Uterus (tissue), 4 donors: ENCODE data around the gene FOXS1. TPM values are rescaled to one million over a fixed set of nuclear protein-coding genes. Genes with fewer than 3 reads are reported as not detected.

Experiments
- DNase-seq, 2 donors: peaks; one replicate each; pipeline ENCODE4 v3.0.0-alpha.2; 2019 to 2020
- H3K27ac ChIP-seq, 2 donors: fragments of 200-600 bp; sonication (generic); 1 replicate in 1 of 2; 2 replicates in 1 of 2; pipeline ENCODE4 v1.5.1; 2016 to 2018
- H3K27me3 ChIP-seq, 2 donors: fragments of 200-600 bp; sonication (generic); one replicate each; pipeline ENCODE4 v1.5.1; 2018 to 2019; ENCODE audit warnings: control low read depth in 1 of 2
- H3K36me3 ChIP-seq, 2 donors: fragments of 200-600 bp; sonication (generic); one replicate each; pipeline ENCODE4 v1.5.1; 2019; ENCODE audit warnings: control low read depth in 1 of 2
- H3K4me1 ChIP-seq, 2 donors: fragments of 200-600 bp; sonication (generic); one replicate each; pipeline ENCODE4 v1.5.1; 2018 to 2019; ENCODE audit warnings: control low read depth in 1 of 2
- H3K4me3 ChIP-seq, 2 donors: fragments of 200-600 bp; sonication (generic); 1 replicate in 1 of 2; 2 replicates in 1 of 2; pipeline ENCODE4 v1.5.1; 2018 to 2019; ENCODE audit warnings: mild to moderate bottlenecking in 1 of 2
- H3K9me3 ChIP-seq, 2 donors: fragments of 200-600 bp; sonication (generic); one replicate each; pipeline ENCODE4 v1.5.1; 2019; ENCODE audit warnings: control low read depth in 1 of 2
- POLR2A ChIP-seq, 2 donors: fragments of 450-650 bp; IDR thresholded peaks; one replicate each; pipeline ENCODE4 v1.6.1; 2016; ENCODE audit warnings: antibody characterized with exemption in 2 of 2, mild to moderate bottlenecking in 1 of 2, moderate library complexity in 1 of 2
- intact Hi-C: fragments of 100-400 bp; cut with DNase I; formaldehyde crosslinking; loops from one replicate; pipeline ENCODE4 v1.15.1; 2023; ENCODE audit warnings: low total_unique reads
- total RNA-seq, 4 donors: library from RNA; depleted of rRNA in 3 of 4; stranded (reverse); fragments of >200 nt in 3 of 4; gene quantifications; one replicate each; pipeline versions ENCODE4 v1.1.0 to v1.2.4, GENCODE V29; 2014 to 2023
- TF ChIP-seq, protein P1 (sequence below), 4 experiments: fragments of 200-600 bp in 2 of 4; fragments of 450-650 bp in 2 of 4; sonication (generic) in 2 of 4; IDR thresholded peaks; one replicate each; pipeline ENCODE4 v1.5.1; 2016 to 2019; ENCODE audit warnings: antibody characterized with exemption in 4 of 4, mild to moderate bottlenecking in 2 of 4, moderate library complexity in 1 of 4
- donor health status: DM: yes; HTN: yes; CAD: no.

The FOXS1 gene
- total RNA-seq, result 1 to 10 TPM in 2 of 4 donors, not detected in 2; 5.4 to 6.2 TPM

DNA sequence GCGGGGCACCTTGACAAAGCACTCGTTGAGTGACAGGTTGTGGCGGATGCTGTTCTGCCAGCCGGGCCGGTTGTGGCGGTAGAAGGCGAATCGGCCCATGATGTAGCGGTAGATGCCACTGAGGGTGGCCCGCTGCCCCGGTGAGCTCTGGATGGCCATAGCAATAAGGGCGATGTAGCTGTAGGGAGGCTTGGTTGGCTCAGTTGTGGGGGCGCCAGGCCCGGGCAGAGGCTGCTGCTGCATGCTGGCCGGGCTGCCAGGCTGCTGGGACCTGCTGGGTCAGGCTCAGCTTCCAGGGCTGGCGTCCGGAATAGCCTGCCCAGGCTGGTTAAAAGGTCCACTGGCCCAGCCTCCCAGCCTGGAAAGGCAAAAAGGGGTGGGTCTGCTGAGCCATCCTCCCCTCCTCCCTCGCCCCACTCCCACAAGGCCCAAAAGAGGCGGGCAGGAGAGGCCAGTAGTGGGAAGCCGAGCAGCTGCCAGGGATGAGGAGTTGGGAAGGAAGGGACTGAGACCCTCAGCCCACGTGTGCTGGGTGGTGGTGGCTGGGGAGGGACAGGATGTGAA lies at the start of gene FOXS1:
FOXS1 (minus strand) TSS at position 305 of the 564 bp plus-strand sequence; CDS start at position 243, 62 bp downstream.
- peak within 1 kb of the TSS in 1 of 2 donors; percentile 11 for H3K4me3 ChIP-seq
- TF ChIP-seq, protein P1, sequence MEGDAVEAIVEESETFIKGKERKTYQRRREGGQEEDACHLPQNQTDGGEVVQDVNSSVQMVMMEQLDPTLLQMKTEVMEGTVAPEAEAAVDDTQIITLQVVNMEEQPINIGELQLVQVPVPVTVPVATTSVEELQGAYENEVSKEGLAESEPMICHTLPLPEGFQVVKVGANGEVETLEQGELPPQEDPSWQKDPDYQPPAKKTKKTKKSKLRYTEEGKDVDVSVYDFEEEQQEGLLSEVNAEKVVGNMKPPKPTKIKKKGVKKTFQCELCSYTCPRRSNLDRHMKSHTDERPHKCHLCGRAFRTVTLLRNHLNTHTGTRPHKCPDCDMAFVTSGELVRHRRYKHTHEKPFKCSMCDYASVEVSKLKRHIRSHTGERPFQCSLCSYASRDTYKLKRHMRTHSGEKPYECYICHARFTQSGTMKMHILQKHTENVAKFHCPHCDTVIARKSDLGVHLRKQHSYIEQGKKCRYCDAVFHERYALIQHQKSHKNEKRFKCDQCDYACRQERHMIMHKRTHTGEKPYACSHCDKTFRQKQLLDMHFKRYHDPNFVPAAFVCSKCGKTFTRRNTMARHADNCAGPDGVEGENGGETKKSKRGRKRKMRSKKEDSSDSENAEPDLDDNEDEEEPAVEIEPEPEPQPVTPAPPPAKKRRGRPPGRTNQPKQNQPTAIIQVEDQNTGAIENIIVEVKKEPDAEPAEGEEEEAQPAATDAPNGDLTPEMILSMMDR (IDR thresholded peaks at IDR 0.05), result no peak
- TF ChIP-seq POLR2A (IDR thresholded peaks at IDR 0.05), result peak; percentile 33 to 58
- no peaks in the 10 kb centered on the region for H3K9me3 ChIP-seq
- no peaks in the 10 kb centered on the region for H3K27me3 ChIP-seq
- intact Hi-C loops, result loop anchor here (10.0 kb wide), 1 partner anchor 109 kb away; the partner anchor contains the start of gene PDRG1
- peaks cover 0 to 18% of the 10 kb centered on the region in 2 donors for H3K4me1 ChIP-seq
- H3K27ac ChIP-seq, result peak within 1 kb of the TSS; percentile 78 to 81
- no peaks in the 10 kb centered on the region for H3K36me3 ChIP-seq
- peak; percentile 43 to 54 for DNase-seq

DNA sequence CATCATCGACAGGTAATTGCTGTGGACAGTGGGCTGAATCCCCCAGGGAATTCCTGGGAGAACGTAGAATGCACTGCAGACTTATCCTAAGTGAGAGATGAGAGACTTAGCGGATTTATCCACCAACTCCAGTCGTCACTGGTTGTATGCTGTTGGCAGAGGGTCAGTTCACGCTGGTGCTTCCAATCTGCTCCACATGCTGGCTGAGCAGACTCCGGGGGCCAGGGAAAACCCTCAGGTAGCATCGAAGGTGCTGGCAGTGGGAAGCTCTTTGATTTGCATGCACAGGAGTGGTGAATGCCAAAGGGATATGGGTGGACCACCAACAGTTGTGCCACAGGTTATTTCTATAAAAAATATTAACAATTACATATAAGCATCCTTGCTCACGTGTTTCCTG lies 45.2 kb upstream of the FOXS1 start:
- TF ChIP-seq, protein P1 (IDR thresholded peaks at IDR 0.05), result no peak
- no peak for TF ChIP-seq POLR2A (IDR thresholded peaks at IDR 0.05)
- no peak for DNase-seq
- intact Hi-C loops, result no loop called here
- Histone ChIP-seq H3K4me1 (no peaks in the 10 kb centered on the region), H3K4me3 (no peak overlapping the region), H3K36me3 (no peaks in the 10 kb centered on the region), H3K9me3 (no peaks in the 10 kb centered on the region), H3K27me3 (no peaks in the 10 kb centered on the region), H3K27ac (no peak overlapping the region)

DNA sequence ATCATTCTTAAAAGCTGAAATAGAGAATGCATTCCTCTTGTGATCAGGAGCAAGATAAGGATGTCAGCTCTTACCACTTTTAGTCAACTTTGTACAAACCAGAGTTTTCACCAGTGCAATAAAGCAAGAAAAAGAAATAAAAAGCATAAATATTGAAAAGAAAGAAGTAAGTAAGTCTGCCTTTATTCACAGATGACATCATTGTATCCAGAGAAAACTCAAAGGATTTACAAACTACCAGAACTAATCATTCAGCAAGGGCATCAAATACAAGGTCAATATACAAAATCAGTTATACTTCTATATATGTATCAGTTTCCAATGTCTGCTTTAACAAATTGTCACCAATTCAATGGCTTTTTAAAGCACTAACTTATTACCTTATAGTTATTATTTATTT lies 38.4 kb upstream of the FOXS1 start:
- DNase-seq, result no peak
- Histone ChIP-seq H3K9me3 (no peaks in the 10 kb centered on the region), H3K4me3 (no peak overlapping the region), H3K27me3 (no peaks in the 10 kb centered on the region), H3K36me3 (no peaks in the 10 kb centered on the region), H3K4me1 (no peaks in the 10 kb centered on the region), H3K27ac (no peak overlapping the region)
- TF ChIP-seq, protein P1 (IDR thresholded peaks at IDR 0.05), result no peak
- no peak for TF ChIP-seq POLR2A (IDR thresholded peaks at IDR 0.05)
- intact Hi-C loops, result no loop called here

DNA sequence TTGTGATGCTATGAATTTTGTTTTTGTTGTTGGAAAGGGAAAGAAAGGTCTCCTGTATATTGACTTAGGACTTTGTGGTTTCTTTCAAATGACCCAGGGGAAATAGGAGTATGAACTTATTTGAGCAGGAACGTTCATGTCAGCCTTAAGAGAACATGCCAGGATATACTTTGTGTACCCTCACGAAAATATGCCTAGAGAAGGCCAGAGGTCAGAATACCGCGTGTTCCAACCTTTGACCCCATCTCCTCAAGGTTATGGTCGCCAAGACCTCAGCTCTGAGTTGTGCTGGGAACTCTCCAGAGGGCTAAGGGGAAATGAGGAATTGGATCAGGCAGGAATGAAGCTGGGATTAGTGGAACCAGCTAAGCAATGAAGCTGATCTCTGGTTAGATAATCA lies 36.5 kb upstream of the FOXS1 start:
- no peaks in the 10 kb centered on the region for H3K27me3 ChIP-seq
- intact Hi-C loops, result no loop called here
- TF ChIP-seq, protein P1 (IDR thresholded peaks at IDR 0.05), result no peak
- TF ChIP-seq POLR2A (IDR thresholded peaks at IDR 0.05), result no peak
- H3K4me3 ChIP-seq, result no peak overlapping the region
- no peaks in the 10 kb centered on the region for H3K36me3 ChIP-seq
- no peak for DNase-seq
- no peaks in the 10 kb centered on the region for H3K9me3 ChIP-seq
- H3K4me1 ChIP-seq, result no peaks in the 10 kb centered on the region
- no peak overlapping the region for H3K27ac ChIP-seq

DNA sequence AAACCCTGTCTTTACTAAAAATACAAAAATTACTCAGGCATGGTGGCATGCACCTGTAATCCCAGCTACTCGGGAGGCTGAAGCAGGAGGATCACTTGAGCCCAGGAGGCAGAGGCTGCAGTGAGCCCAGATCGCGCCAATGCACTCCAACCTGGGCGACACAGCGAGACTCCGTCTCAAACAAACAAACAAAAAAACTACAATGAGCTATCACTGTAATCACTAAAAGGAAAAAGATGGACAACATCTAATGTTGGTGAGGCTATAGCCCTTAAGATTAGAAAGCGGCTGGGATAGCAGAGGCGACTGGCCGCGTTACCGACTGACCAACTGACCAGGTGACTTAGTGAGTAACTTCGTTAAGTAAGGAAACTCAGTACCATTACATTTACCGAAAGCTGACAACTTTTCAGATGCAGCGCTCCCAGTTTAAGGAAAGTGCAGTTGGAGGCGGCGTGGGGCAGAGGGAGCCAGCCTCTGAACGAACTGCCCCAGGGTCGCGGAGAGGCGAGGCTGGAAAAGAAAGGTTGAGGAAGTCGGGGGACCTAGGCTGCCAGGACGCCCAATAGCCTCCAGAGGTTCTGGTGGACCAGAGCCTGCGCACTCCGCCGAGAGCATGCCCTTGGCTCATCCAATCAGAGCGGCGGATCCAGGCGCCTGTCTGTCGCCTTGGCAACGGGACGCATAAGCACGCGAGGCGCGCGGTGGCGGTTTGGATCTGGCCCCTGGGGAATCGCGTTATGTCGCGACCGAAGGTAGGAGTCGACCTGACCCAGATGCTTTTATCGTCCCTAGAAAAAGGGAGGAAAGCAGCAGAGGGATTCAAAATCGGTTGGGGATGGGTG lies 34.0 kb upstream of the FOXS1 start:
- peak; percentile 43 to 44 for TF ChIP-seq POLR2A (IDR thresholded peaks at IDR 0.05)
- TF ChIP-seq, protein P1 (IDR thresholded peaks at IDR 0.05), result peak in 2 of 4 experiments; percentile 21 to 22
- DNase-seq, result peak; percentile 87 to 94
- H3K27ac ChIP-seq, result peak overlapping the region; percentile 67 to 75
- H3K4me3 ChIP-seq, result peak overlapping the region; percentile 35 to 43
- H3K9me3 ChIP-seq, result no peaks in the 10 kb centered on the region
- H3K4me1 ChIP-seq, result no peaks in the 10 kb centered on the region
- no peaks in the 10 kb centered on the region for H3K27me3 ChIP-seq
- intact Hi-C loops, result no loop called here
- H3K36me3 ChIP-seq, result no peaks in the 10 kb centered on the region
